ENCODE measurements around the gene PCYT1A. TPM values are rescaled to one million over a fixed set of nuclear protein-coding genes. Genes with fewer than 3 reads are reported as not detected.
"Not testable (repeated sequence)": the region's sequence is repeated elsewhere in the genome, so short reads cannot be mapped to it uniquely, and the experiment has no call there.

Gene PCYT1A
- total RNA-seq, 1 donor from 2014 or later: 54.6 TPM

- ChIA-PET CTCF (no interaction called here), POLR2A (interaction anchor here (0.6 to 0.7 kb wide), 2 partner anchors 31 to 1489 kb away, joined by 3 read pairs; no protein-coding TSS in a partner anchor)
- Mint-ChIP-seq H3K4me1 (peaks cover 2% of the 10 kb centered on the region), H3K27me3 (no peaks in the 10 kb centered on the region), H3K9me3 (no peaks in the 10 kb centered on the region), H3K27ac (no peak overlapping the region), H3K36me3 (ENCODE audit: low read depth) (peaks cover 4% of the 10 kb centered on the region), H3K4me3 (no peak overlapping the region)
- TF ChIP-seq, protein P1, sequence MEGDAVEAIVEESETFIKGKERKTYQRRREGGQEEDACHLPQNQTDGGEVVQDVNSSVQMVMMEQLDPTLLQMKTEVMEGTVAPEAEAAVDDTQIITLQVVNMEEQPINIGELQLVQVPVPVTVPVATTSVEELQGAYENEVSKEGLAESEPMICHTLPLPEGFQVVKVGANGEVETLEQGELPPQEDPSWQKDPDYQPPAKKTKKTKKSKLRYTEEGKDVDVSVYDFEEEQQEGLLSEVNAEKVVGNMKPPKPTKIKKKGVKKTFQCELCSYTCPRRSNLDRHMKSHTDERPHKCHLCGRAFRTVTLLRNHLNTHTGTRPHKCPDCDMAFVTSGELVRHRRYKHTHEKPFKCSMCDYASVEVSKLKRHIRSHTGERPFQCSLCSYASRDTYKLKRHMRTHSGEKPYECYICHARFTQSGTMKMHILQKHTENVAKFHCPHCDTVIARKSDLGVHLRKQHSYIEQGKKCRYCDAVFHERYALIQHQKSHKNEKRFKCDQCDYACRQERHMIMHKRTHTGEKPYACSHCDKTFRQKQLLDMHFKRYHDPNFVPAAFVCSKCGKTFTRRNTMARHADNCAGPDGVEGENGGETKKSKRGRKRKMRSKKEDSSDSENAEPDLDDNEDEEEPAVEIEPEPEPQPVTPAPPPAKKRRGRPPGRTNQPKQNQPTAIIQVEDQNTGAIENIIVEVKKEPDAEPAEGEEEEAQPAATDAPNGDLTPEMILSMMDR (IDR thresholded peaks at IDR 0.05): no peak
- intact Hi-C loops (cut with micrococcal nuclease): no loop called here
- no peak for DNase-seq
- ATAC-seq (ENCODE audit: low read depth): no peak
Measured at GRCh38 chr3:196320137-196320536, 32.6 kb upstream of the PCYT1A start.

DNA sequence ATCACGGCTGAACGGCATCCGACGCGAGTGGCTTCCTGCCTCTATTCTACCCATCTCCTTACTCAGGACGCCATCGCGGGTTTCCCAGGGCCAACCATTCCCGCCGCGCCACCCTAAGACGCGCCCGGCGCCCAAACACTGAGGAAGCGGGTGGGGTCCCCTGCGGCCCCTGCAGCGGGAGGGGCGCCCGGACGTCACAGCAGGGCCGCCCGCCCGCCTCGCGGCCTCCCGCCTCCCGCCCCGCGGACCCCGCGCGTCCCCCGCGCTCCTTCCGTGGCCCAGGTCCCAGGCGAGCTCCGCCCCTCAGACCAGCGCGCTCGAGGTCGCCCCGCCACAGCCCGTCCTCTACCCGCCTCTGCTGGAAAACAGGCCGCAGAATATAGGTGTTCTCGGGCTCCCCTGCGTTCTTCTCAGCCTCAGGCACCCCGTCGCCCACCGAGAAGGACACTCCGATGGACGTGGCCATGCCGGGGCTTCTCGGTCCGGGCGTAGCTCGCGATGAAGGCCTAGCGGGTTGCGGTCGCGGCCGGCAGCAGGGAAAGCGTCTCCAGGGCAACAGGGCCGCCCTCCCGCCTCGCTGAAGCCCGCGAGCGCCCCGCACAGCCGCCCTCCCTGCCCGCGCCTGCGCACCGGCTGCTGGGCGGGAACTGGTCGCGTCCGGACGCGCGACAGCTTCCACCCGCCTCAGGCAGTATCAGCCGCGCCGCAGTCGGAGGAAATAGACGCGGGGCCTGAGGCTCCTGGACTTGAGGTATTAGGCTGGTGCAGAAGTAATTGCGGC lies 30.4 kb upstream of the PCYT1A start, which contains the start of gene DYNLT2B:
Gene DYNLT2B (minus strand): TSS at position 554 of the 781 bp plus-strand sequence. CDS start 88 bp downstream, at position 466.
- peak within 1 kb of the TSS; percentile 94 for H3K4me3 Mint-ChIP-seq
- ATAC-seq (ENCODE audit: low read depth) (peak; percentile 91), DNase-seq (peak; percentile 87)
- TF ChIP-seq, protein P1 (IDR thresholded peaks at IDR 0.05): no peak
- H3K4me1 Mint-ChIP-seq: peaks cover 2% of the 10 kb centered on the region
- intact Hi-C loops (cut with micrococcal nuclease): loop anchor here (1.0 to 2.0 kb wide), 4 partner anchors 26 to 185 kb away; partner anchors contain the start of genes PCYT1A, RNF168 and UBXN7
- no peaks in the 10 kb centered on the region for H3K27me3 Mint-ChIP-seq
- POLR2A ChIA-PET: interaction anchor here (0.6 to 2.1 kb wide), 22 partner anchors 10 to 1416 kb away, joined by 3 to 16 read pairs (median 4); partner anchors contain the start of gene UBXN7
- H3K27ac Mint-ChIP-seq: peak within 1 kb of the TSS; percentile 97
- peaks cover 6% of the 10 kb centered on the region for H3K36me3 Mint-ChIP-seq (ENCODE audit: low read depth)
- CTCF ChIA-PET: interaction anchor here (1.0 kb wide), 1 partner anchor 64 kb away, joined by 3 read pairs; no protein-coding TSS in a partner anchor
- no peaks in the 10 kb centered on the region for H3K9me3 Mint-ChIP-seq

DNA sequence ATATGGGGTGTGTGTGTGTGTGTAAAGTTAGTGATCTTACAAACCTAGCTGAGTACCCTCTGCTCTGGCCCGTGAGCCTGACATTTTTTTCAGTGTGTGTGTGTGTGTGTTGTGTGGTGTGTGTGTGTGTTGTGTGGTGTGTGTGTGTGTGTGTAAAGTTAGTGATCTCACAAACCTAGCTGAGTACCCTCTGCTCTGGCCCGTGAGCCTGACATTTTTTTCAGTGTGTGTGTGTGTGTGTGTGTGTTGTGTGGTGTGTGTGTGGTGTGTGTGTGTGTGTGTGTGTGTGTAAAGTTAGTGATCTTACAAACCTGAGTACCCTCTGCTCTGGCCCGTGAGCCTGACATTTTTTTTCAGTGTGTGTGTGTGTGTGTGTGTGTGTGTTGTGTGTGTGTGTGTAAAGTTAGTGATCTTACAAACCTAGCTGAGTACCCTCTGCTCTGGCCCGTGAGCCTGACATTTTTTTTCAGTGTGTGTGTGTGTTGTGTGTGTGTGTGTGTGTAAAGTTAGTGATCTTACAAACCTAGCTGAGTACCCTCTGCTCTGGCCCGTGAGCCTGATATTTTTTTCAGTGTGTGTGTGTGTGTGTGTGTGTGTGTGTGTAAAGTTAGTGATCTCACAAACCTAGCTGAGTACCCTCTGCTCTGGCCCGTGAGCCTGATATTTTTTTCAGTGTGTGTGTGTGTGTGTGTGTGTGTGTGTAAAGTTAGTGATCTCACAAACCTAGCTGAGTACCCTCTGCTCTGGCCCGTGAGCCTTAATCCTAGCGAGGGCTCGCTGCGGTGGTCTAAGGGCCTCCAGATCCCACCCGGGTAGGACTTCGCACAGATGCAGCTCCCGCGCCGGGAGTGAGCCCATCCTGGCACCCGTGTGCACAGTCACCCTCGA lies 29.5 kb upstream of the PCYT1A start:
- POLR2A ChIA-PET: interaction anchor here (0.9 to 2.1 kb wide), 14 partner anchors 9 to 1417 kb away, joined by 3 to 16 read pairs (median 4); partner anchors contain the start of gene UBXN7
- not testable (repeated sequence) for H3K36me3 Mint-ChIP-seq (ENCODE audit: low read depth); DNase-seq; H3K4me1 Mint-ChIP-seq; H3K27me3 Mint-ChIP-seq; H3K9me3 Mint-ChIP-seq
- ATAC-seq (ENCODE audit: low read depth): peak; percentile 46
- Mint-ChIP-seq H3K27ac (peak overlapping the region; percentile 97), H3K4me3 (peak overlapping the region; percentile 94)
- intact Hi-C loops (cut with micrococcal nuclease): loop anchor here (1.0 kb wide), 1 partner anchor 25 kb away; no protein-coding TSS in a partner anchor
- CTCF ChIA-PET: interaction anchor here (0.7 to 1.0 kb wide), 2 partner anchors 47 to 63 kb away, joined by 3 read pairs; no protein-coding TSS in a partner anchor

- CTCF ChIA-PET: no interaction called here
- ATAC-seq (ENCODE audit: low read depth): no peak
- H3K27ac Mint-ChIP-seq: no peak overlapping the region
Measured at GRCh38 chr3:196315821-196316220, 28.3 kb upstream of the PCYT1A start.

DNA sequence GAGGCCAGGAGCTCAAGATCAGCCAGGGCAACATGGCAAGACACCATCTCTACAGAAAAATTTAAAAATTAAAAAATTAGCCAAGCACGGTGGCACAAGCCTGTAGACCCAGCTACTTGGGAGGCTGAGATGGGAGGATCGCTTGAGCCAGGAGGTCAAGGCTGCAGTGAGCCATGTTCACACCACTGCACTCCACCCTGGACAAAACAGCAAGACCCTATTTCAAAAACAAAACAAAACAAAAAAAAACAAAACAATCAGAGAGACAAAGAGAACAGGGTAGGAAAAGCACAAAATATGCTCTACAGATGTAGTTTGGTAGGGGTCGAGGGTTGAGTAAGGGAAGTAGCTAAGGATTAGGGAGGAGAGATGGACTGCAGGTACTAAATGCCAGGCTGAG lies 27.1 kb upstream of the PCYT1A start:
- DNase-seq (no peak), ATAC-seq (ENCODE audit: low read depth) (no peak)
- CTCF ChIA-PET: interaction anchor here (0.8 kb wide), 1 partner anchor 10 kb away, joined by 3 read pairs; no protein-coding TSS in a partner anchor
- POLR2A ChIA-PET: no interaction called here
- Mint-ChIP-seq H3K36me3 (ENCODE audit: low read depth) (peaks cover 6% of the 10 kb centered on the region), H3K27me3 (no peaks in the 10 kb centered on the region), H3K4me3 (no peak overlapping the region), H3K9me3 (no peaks in the 10 kb centered on the region), H3K4me1 (peaks cover 2% of the 10 kb centered on the region), H3K27ac (no peak overlapping the region)
- TF ChIP-seq, protein P1 (IDR thresholded peaks at IDR 0.05): no peak
- intact Hi-C loops (cut with micrococcal nuclease): no loop called here

More at GRCh38 chr3:196315821-196316220, 28.3 kb upstream of the PCYT1A start:
- no peak for DNase-seq
- H3K4me1 Mint-ChIP-seq: peaks cover 2% of the 10 kb centered on the region
- TF ChIP-seq, protein P1 (IDR thresholded peaks at IDR 0.05): no peak
- POLR2A ChIA-PET: no interaction called here
- no peak overlapping the region for H3K4me3 Mint-ChIP-seq
- no peaks in the 10 kb centered on the region for H3K27me3 Mint-ChIP-seq
- no peaks in the 10 kb centered on the region for H3K9me3 Mint-ChIP-seq
- intact Hi-C loops (cut with micrococcal nuclease): no loop called here
- peaks cover 6% of the 10 kb centered on the region for H3K36me3 Mint-ChIP-seq (ENCODE audit: low read depth)

DNA sequence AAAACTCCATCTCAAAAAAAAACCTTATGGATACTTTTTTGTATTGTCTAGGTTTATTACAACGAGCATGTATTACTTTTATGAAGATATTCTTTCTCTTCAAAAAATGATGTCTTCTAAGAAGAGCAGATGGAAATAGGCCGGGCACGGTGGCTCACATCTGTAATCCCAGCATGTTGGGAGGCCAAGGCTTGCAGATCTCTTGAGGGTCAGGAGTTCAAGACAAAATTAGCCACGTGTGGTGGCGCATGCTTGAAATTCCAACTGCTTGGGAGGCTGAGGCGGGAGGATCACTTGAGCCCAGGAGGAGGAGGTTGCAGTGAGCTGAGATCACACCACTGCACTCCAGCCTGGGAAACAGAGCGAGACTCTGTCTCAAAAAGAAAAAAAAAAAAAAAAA lies 26.6 kb upstream of the PCYT1A start:
- ChIA-PET CTCF (interaction anchor here (0.8 kb wide), 1 partner anchor 10 kb away, joined by 3 read pairs; no protein-coding TSS in a partner anchor), POLR2A (interaction anchor here (0.6 kb wide), 1 partner anchor 46 kb away, joined by 3 read pairs; no protein-coding TSS in a partner anchor)
- H3K27ac Mint-ChIP-seq; H3K27me3 Mint-ChIP-seq; H3K4me3 Mint-ChIP-seq; ATAC-seq (ENCODE audit: low read depth); DNase-seq; H3K9me3 Mint-ChIP-seq; H3K36me3 Mint-ChIP-seq (ENCODE audit: low read depth); intact Hi-C loops (cut with micrococcal nuclease); H3K4me1 Mint-ChIP-seq: not testable (repeated sequence)

- H3K9me3 Mint-ChIP-seq; ATAC-seq (ENCODE audit: low read depth); CTCF ChIA-PET; H3K4me3 Mint-ChIP-seq; H3K27ac Mint-ChIP-seq; DNase-seq; H3K36me3 Mint-ChIP-seq (ENCODE audit: low read depth); H3K27me3 Mint-ChIP-seq: not testable (repeated sequence)
- intact Hi-C loops (cut with micrococcal nuclease): loop anchor here (5.0 kb wide), 1 partner anchor 36 kb away; no protein-coding TSS in a partner anchor
- peaks cover 10% of the 10 kb centered on the region for H3K4me1 Mint-ChIP-seq
- POLR2A ChIA-PET: interaction anchor here (1.1 to 1.5 kb wide), 2 partner anchors 15 kb away, joined by 3 to 4 read pairs; partner anchors contain the start of genes DYNLT2B and PCYT1A
Measured at GRCh38 chr3:196302960-196303359, 15.4 kb upstream of the PCYT1A start.

All from activated B cell treated with CpG ODN at 0.5 μM for 24 hours (primary cell).